CD4-positive, alpha-beta T cell treated with Interleukin-4 for 1 hour (primary cell): ENCODE measurements around the gene QSOX2.

Source experiments
- DNase-seq, 2 donors: peaks; one replicate each; pipeline ENCODE4 v3.0.0-alpha.2; 2020 to 2022

The QSOX2 gene

DNA sequence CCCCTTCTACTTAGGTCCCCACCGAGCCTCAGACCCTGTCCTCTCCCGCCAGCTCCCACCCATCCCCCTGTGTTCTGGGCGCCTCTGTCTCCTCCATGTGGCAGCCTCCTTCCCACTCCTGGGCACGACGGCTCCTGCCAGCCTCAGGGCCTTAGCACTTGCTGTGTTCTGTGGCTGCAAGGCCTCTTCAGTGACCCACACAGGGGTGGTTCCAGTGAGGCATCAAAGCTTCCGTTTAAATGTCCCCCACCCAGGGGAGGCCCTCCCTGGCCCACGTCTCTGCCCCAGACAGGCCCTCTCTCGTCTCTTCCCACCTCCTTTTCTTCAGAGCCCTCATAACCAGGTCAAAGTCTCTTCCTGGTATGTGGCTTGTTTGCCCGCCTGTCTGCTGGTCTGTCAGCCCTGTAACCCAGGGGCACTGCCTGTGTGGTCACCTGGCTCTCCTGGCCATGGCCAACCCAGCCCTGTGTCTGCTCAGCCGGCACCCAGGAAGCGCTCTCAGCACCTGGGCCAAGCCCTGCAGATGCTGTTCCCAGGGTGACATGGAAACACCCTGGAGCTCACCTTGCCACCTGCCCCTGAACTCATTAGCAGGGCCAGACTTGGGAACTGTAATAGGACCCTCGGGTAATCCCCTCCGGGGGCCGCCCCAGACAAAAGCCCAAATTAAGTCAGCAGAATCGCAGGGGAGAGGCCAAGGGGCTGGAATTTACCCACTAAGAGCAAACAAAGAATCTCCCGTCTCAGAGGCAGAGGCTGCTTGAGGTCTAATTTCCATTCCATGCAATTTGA is 74.4 kb downstream of the QSOX2 start:
- no peak for DNase-seq

- peak; percentile 49 to 53 for DNase-seq
Observed at GRCh38 chr9:136170006-136170901, 75.4 kb downstream of the QSOX2 start.

DNA sequence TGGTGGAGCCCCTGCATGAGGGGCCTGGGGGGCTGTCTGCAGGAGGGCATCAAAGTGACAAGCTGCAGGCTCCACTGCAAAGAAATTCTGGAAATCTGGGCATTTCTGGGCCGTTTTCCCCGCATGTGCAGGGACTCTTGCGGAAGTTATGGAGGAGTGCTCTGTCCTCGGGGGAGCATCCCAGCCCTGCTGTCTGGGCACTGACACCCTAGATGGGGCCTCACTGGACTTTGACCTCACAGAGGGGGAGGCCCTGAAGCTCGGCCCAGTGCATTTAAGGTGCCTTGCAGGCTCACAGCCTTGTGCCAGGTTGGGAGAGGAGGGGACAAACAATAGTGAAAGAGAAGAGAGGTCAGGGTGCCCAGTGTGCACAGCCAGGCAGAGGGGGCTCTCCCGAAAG is 76.1 kb downstream of the QSOX2 start:
- no peak for DNase-seq

DNA sequence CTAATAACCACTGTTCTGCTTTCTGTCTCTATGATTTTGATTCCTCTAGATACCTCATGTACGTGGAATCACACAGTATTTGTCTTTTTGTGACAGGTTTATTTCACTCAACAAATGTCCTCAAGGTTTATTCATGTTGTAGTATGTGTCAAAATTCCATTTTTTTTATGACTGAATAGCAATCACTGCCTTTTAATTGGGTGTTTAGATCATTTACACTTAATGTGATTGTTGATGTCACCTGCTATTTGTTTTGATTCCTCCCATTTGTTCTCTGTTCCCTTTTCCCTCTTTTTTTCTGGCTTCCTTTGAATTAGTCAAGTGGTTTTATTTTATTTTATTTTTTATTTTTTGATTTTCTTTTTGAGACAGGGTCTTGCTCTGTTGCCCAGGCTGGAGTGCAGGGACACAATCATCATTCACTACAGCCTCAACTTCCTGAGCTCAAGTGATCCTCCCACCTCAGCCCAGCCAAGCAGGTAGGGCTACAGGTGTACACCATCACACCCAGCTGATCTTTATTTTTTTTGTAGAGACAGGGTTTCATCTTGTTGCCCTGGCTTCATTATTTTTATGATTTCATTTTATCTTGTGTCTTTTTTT is 82.3 kb downstream of the QSOX2 start:
- DNase-seq, result no peak

DNA sequence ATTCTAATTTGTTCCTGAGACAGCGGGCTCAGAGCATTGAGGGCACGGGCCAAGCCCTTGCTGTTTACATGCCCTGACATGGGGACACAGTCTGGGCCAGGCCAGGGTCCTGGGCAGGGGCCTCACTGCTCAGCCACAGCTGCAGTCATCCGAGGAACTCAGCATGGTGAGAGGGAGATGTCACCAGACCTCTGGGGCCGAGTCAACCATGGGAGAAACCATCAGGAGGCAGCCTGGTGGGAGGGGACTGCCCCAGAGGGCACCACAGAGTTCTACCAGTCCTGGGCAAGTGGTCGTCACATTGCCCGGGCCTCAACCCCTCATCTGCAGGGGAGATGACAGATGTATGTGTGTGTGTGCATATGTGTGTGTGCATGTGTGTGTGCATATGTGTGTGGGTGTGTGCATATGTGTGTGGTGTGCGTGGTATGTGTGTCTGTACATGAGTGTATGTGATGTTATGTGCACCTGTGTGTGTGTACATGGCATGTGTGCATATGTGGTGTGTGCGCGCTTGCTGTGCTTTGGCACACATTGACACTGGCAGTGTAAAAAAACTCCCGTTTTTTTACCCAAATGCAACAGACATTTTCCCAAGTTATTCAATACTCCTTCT is 84.5 kb downstream of the QSOX2 start:
- no peak for DNase-seq

DNA sequence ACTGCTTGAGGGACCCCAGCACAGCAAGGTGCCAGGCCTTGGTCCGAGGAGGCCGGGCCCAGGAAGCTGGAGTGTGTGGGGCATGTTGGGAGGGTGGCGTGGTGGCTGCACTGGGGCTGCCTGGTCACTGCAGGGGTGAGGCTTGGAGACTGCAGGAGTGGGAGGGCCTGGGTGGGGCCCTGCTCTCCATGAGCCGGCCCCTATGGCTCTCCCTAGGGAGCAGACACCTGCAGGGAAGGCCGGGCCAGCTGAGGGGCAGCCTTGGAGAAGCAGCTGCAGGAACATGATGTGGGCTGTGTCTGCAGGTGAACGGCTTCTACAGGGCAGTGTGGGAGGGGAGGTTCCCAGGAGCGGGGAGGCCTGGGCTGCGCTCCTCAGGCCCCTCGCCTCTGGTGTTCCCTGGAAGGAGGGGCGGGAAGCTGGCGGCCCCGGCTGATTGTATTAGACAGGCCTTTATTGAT is 85.2 kb downstream of the QSOX2 start:
- no peak for DNase-seq

DNA sequence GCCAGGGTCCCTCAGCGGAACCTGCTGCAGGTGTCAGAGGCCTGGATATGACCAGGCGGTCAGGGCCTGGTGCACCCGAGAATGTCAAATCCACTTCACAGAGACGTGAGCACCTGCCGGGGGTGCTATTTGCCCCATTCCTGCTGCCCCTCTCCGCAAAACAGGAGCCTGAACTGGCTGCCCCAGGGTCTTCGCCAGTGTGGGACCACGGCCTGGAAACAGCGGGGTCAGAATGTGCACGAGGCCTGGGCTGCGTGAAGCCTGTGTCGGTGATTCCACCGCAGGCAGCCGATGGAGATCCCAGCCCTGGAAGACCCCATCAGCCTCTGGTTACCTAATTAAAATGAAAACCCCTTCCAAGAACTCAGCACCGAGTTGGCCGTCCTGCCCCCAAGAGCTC is 85.8 kb downstream of the QSOX2 start:
- DNase-seq, result no peak

DNA sequence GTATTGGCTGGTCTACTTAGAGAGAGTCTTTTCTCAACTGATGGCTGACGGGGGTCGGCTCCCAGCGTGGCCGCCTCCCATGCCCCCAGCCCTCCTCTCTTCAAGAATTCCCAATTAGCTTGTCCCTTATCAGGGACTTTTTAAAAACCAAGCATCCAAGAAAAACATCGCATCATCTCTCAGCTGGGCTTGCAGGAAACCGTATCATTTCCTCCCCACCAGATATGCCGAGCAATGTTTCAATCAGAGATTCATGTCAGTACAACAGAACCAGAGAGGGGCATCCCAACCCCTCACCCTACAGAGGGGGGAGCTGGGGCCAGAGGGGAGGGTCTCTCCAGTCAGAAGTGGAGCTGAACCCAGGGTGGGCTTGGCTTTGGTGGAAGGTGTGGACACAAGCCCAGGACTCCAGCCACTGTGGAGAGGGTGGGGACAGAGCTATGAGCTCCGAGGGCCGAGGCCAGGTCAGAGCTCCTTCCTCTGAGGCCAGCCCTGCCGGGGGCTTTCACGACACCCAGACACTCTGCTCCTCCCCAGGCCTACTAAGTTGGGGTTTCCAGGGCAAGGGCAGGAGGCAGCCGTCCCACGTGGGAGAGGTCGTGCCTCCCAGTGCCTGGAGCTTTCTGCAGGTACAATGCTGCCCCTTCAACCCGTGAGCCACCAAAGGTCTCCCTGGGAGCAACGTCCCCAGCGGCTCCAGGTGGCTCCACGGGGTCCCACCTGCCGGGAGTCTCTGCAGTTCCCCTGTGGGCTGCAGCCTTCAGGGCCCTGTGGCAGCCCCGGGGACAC is 87.9 kb downstream of the QSOX2 start:
- DNase-seq, result no peak
